Fibroblast of skin of back (primary cell): ENCODE results near the gene PHLDA3.
"Not testable (repeated sequence)": the region's sequence is repeated elsewhere in the genome, so short reads cannot be mapped to it uniquely, and the experiment has no call there.

Experiments used
- DNase-seq: peaks from one replicate; pipeline ENCODE4 v3.0.0-alpha.2; 2013

Gene PHLDA3

GRCh38 chr1:201485184-201485774 lies 16.3 kb upstream of the PHLDA3 start:
- no peak for DNase-seq

DNA sequence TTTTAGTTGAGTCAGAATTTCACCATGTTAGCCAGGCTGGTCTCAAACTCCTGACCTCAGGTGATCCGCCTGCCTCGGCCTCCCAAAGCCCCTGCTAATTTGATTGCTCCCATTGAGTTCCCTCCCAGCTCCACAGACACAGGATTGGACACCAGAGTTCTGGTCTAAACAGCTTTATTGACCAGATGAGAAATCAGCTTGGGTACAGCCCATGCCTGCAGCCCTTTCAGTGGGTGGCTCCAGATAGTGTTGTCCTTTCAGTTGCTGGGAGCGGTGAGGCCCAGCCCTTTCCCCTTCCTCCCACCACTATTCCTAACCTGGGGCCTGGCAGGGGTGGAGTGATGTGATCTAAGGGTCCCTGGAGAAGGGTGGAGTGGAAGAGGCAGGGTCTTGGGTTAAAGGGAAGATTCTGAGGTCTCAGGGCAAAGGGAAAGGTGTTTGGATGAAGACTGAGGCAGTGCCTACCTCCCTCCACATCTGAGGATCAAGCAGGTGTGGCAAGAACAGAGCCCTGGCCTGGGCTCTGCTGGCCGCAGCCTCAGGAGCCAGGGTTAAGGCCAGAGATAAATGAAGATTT lies 14.5 kb upstream of the PHLDA3 start:
- DNase-seq = no peak

DNA sequence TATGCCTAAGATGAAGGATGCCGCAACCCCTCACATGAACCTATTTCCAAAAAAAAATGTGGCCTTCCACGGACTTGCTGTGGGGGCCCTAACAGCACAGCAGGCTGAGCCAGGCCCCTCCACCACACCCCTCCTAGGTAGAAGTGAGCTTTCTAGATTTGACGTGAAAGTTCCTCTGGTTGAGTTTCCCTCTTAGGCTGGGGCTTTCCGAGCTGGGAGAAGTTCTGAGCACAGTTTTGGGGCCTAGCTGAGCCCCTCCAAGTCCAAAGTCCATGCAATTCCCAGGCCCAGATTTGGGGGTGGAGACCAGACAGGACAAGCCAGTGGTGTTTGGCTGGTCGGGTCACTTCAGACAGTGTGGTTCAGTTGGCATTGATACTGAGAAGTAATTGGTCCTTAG lies 13.8 kb upstream of the PHLDA3 start:
- no peak for DNase-seq

- DNase-seq = peak; percentile 74
Observed at GRCh38 chr1:201481761-201482493, 12.9 kb upstream of the PHLDA3 start.

DNA sequence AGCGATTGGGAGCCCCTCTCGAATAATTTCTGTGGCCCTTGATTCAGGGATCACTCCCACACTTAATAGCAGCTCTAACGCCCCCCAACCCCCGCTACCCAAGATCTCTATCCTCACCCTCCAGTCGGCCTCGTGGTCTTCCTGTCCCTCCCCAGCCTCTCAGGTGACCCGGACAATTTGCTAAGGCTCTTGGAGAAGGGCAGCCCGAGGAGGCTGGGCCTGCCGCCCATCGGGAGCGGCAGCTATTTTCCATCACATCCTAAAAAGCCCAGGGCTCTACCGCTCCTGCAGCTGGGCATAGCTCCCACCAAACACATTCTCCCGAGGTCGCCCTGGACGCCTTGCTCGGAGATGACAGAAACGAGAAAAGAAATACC lies 12.0 kb upstream of the PHLDA3 start:
- no peak for DNase-seq

GRCh38 chr1:201480231-201481003 lies 11.4 kb upstream of the PHLDA3 start:
- DNase-seq = peak; percentile 71

DNA sequence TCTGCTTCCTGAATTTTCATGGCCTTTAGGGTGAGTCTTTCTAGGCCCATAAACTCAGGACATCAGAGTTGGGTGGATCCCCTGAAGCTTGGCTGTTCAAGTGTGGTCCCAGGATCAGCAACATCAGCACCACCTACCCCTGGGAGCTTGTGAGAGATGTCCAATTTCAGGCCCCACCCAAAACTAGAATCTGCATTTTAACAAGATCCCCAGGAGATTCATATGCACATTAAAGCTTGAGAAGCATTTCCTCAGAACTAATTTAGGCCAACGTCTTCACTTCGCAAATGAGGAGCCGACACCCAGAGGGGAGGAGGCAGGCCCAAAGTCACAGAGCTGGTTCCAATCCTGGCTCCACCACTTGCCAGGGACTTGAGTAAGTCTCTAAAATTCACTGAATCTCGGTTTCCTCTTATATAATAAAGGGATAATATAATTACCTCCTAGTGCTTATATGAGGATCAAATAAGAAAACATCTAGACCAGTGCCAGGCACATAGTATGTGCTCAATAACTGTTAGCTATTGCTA lies 10.3 kb upstream of the PHLDA3 start:
- no peak for DNase-seq

GRCh38 chr1:201478666-201479065 lies 9.7 kb upstream of the PHLDA3 start:
- not testable (repeated sequence) for DNase-seq

GRCh38 chr1:201476670-201477344 lies 7.8 kb upstream of the PHLDA3 start:
- no peak for DNase-seq

GRCh38 chr1:201475915-201476669 lies 7.1 kb upstream of the PHLDA3 start:
- no peak for DNase-seq

DNA sequence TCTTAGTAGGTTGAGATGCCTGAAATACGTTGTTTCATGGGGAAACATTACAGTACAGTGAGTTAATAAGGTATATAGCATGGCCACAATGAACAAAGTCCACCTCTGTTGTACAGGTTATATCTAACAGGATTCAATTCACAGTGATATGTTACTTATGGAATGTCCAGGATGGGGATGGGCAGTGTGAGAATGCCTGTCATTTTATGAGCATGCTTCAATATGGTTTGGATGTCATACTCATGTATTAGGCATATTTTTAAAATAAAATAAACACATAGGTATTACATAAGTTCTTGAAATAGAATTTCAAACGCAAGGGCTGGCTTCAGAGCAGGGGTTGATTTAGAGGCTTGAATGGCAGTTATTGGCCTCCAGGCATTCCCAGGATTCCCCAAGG lies 6.1 kb upstream of the PHLDA3 start:
- peak; percentile 77 for DNase-seq

DNA sequence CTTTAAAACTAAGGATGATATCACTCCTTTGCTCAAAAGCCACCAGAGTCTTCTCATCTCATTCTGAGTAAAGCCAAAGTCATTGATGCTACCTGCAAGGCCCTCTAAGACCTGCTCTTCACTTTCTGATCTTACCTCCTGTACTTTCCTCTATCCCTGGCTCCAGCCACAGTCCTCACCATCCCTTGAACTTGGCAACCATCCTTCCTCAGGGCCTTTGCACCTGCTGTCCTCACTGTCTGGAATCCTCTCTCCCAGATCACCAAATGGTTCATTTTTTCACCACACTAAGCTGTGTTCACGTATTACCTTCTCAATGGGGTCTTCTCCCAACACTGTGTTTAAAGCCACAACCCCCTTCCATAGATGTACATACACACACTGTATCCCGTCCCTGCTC lies 4.3 kb upstream of the PHLDA3 start:
- no peak for DNase-seq

- not testable (repeated sequence) for DNase-seq
Observed at GRCh38 chr1:201472321-201472720, 3.3 kb upstream of the PHLDA3 start.

DNA sequence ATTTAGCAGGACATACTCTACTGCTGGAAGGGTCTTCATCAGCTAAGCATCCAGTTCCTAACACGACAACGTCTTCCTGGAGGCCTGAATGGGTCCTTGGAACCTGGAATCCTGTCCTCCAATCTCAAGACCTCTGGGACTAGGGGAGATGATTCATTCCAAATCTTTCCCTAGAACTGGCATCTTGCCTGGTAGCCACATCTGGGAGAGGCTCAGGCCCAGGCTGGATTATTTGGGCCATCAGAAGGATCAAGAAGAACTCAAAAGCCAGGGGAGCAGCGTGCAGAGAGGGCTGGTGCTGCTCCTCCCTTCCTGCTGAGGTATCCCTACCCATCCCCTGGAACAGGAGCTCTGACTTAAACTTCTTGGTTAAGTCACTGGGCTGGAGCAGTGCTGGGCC lies 2.8 kb upstream of the PHLDA3 start:
- DNase-seq = peak; percentile 86

- no peak for DNase-seq
Observed at GRCh38 chr1:201470581-201470980, 1.6 kb upstream of the PHLDA3 start.

GRCh38 chr1:201469645-201470074 lies 672 bp upstream of the PHLDA3 start:
- no peak for DNase-seq

GRCh38 chr1:201468501-201468843 lies 516 bp downstream of the PHLDA3 start:
- no peak for DNase-seq

GRCh38 chr1:201466492-201466891 lies 2.5 kb downstream of the PHLDA3 start:
- DNase-seq = peak; percentile 43

DNA sequence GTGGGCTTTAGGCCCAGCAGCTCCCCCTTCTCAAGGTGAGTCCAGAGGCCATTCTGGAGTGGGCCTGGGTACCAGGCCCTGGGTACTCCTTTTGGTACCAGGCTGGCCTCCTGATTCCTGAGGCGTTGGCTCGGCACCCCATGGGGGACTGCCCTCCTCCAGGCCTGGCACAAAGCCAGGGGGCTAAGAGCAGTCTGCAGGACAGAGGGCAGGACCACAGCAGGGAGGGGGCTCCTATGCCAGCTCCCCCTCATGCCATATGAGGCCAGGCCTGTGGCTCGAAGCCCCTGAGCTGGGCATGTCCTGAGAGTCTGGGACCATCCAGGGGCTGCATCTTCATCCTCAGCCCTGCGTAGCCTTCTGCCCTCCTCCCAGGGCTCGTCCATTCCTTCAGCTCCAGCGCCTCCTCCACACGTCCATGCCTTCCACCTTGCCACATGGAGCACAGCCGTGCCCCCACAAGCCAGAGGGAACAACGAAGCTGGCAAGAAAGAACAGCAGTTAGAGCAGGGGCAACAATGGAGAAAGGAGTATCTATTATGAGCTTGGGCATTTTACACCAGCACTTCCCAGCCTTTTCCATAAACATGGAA lies 3.2 kb downstream of the PHLDA3 start:
- DNase-seq = no peak

- DNase-seq = no peak
Observed at GRCh38 chr1:201463071-201463552, 5.9 kb downstream of the PHLDA3 start.
